ENCODE results near the gene CGAS. TPM values are rescaled to one million over a fixed set of nuclear protein-coding genes. Genes with fewer than 3 reads are reported as not detected.
"Not testable (repeated sequence)": the region's sequence is repeated elsewhere in the genome, so short reads cannot be mapped to it uniquely, and the experiment has no call there.

The CGAS gene
- total RNA-seq, 1 donor: 7.2 TPM

DNA sequence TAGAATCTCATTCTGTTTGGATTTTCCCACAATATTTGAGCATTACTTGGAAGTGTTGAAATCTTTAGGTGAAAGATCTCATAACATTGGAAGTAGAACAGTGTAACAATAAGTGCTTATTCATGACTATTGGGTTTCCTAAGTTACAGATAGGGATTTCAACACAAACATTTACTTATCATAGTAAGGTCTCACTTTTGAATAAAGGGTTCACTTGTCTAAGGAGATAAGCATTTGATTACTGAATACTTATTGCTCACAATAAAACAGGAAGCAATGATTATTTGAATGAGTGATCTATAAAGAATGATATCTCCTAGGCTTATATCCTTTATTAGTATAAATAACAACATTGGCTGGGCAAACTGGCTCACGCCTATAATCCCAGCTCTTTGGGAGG lies 42.7 kb downstream of the CGAS start:
- no peak overlapping the region for H3K4me3 ChIP-seq (ENCODE audit: low read depth, low read length)
- TF ChIP-seq, protein P1, sequence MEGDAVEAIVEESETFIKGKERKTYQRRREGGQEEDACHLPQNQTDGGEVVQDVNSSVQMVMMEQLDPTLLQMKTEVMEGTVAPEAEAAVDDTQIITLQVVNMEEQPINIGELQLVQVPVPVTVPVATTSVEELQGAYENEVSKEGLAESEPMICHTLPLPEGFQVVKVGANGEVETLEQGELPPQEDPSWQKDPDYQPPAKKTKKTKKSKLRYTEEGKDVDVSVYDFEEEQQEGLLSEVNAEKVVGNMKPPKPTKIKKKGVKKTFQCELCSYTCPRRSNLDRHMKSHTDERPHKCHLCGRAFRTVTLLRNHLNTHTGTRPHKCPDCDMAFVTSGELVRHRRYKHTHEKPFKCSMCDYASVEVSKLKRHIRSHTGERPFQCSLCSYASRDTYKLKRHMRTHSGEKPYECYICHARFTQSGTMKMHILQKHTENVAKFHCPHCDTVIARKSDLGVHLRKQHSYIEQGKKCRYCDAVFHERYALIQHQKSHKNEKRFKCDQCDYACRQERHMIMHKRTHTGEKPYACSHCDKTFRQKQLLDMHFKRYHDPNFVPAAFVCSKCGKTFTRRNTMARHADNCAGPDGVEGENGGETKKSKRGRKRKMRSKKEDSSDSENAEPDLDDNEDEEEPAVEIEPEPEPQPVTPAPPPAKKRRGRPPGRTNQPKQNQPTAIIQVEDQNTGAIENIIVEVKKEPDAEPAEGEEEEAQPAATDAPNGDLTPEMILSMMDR (IDR thresholded peaks at IDR 0.05; ENCODE audit: insufficient read depth, low read length): no peak
- peak; percentile 8 for DNase-seq (ENCODE audit: low read depth)

DNA sequence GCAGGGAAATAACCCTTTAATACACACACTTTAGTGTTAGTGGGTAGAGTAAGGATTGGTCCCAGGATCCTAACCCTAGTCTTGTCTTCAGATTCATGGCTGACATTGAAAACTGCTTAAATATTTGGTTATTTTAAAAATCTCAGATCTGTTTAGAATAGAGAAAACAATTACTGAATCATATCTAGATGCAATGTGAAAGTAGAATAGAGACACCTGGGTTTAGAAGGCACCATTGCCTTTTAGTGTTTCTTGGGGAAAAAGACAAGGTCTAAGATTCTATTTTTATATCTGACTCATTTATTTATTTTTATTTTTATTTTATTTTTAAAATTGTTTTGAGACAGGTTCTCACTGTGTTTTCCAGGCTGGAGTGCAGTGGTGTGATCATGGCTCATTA lies 51.4 kb downstream of the CGAS start:
- TF ChIP-seq, protein P1 (IDR thresholded peaks at IDR 0.05; ENCODE audit: insufficient read depth, low read length): no peak
- no peak for DNase-seq (ENCODE audit: low read depth)
- no peak overlapping the region for H3K4me3 ChIP-seq (ENCODE audit: low read depth, low read length)

DNA sequence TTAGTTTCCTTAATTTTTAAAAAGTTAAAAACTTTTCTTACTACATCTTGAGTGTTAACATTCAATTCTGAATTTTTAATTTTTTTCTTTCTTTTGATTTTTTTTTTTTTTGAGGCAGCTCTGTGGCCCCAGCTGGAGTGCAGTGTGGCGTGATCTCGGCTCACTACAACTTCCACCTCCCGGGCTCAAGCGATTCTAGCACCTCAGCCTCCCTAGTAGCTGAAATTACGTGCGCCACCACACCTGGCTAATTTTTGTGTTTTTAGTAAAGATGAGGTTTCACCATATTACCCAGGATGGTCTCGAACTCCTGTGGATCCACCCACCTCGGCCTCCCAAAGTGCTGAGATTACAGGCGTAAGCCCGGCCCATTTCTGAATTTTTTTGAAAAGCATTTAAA lies 56.2 kb downstream of the CGAS start:
- TF ChIP-seq, protein P1 (IDR thresholded peaks at IDR 0.05; ENCODE audit: insufficient read depth, low read length): no peak
- DNase-seq (ENCODE audit: low read depth): no peak
- no peak overlapping the region for H3K4me3 ChIP-seq (ENCODE audit: low read depth, low read length)

DNA sequence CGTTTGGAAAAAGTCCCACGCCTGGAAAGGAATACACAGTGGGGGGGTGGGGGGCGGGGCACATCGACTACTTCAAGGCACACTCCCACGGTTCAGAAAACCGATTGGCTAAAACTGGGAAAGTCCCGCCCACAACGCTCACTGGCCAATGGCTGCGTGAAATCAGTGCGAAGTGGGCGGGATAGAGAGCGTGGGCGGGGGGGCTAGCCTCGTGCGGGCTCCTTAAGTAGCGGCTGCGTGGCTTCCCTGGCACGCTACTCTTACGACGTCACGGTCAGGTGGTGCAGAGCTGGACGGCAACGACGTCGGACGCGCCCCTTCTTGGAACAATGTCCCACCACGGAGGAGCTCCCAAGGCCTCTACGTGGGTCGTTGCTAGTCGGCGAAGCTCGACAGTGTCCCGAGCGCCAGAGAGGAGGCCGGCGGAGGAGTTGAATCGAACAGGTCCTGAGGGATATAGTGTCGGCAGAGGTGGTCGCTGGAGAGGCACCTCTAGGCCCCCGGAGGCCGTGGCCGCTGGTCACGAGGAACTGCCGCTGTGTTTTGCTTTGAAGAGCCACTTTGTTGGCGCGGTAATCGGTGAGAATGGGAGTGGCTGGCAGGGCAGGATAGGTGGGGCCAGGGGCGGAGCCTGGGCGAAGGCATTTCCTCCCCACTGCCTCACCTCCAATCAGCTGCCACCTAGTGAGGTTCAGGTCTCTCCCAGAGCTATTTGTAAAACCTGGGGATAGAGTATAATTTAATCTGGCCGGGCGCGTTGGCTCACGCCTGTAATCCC lies 57.3 kb downstream of the CGAS start, which contains the start of gene DDX43:
Gene DDX43 (plus strand): TSS at position 252 of the 778 bp plus-strand sequence. CDS start 78 bp downstream, at position 330.
- no peak within 1 kb of the TSS for H3K4me3 ChIP-seq (ENCODE audit: low read depth, low read length)
- peak; percentile 8 for DNase-seq (ENCODE audit: low read depth)
- TF ChIP-seq, protein P1 (IDR thresholded peaks at IDR 0.05; ENCODE audit: insufficient read depth, low read length): no peak

DNA sequence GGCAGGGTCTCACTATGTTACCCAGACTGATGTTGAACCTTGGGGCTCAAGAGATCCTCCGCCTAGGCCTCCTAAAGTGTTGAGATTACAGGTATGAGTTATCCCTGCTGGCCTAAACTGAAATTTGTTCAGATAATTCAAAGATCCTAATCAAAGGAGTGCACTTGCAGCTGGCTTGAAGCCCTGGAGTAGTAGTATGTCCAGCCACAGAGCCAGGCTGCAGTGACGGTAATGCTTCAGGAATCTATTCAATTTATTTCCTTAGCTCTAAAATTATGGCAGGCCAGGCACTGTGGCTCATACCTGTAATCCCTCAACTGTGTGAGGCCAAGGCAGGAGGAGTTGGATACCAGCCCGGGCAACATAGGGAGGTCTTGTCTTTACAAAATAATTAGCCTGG lies 58.8 kb downstream of the CGAS start:
- H3K4me3 ChIP-seq (ENCODE audit: low read depth, low read length): no peak overlapping the region
- TF ChIP-seq, protein P1 (IDR thresholded peaks at IDR 0.05; ENCODE audit: insufficient read depth, low read length): no peak
- no peak for DNase-seq (ENCODE audit: low read depth)

DNA sequence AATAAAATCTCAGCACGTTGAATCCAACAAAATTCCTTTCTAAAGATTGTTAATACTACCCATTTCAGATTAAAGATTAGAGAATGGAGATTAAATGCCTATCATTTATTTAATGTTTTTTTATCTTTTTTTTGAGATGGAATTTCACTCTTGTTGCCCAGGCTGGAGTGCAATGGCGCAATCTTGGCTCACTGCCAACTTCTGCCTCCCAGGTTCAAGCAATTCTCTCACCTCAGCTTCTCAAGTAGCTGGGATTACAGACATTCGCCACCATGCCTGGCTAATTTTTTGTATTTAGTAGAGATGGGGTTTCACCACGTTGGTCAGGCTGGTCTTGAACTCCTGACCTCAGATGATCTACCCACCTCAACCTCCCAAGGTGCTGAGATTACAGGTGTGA lies 59.9 kb downstream of the CGAS start:
- H3K4me3 ChIP-seq (ENCODE audit: low read depth, low read length): not testable (repeated sequence)
- peak; percentile 13 for DNase-seq (ENCODE audit: low read depth)

DNA sequence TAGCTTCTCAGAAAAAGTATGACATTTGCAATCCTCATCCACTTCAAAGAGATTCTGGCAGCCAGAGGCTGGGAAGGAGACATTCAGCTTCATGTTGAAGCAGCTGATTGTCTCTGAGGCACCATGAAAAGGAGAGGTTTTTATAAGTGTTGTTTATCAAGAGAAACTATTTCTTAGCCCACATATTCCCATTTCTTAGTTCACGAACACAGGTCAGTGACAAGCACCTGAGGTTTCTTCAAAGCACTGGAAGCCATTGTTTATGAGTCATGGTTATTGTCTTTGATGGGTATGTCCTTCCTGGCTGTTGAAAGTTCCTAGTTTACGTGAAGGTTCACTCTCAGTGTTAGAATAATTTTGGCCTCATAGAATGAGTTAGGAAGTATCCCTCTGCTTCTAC lies 60.4 kb downstream of the CGAS start:
- TF ChIP-seq, protein P1 (IDR thresholded peaks at IDR 0.05; ENCODE audit: insufficient read depth, low read length): no peak

More for the DNA sequence above, 60.4 kb downstream of the CGAS start:
- H3K4me3 ChIP-seq (ENCODE audit: low read depth, low read length): no peak overlapping the region
- DNase-seq (ENCODE audit: low read depth): no peak

Data from fibroblast of the aortic adventitia (primary cell).